HepG2 (cell line): ENCODE measurements around the gene FABP1. TPM values are rescaled to one million over a fixed set of nuclear protein-coding genes. Genes with fewer than 3 reads are reported as not detected.

Experiments used
- ARNT2 ChIP-seq: sonication (generic); formaldehyde crosslinking; IDR thresholded peaks from 2 replicates; pipeline ENCODE4 v1.8.0; 2022; ENCODE audit warnings: mild to moderate bottlenecking, low read depth, missing genetic modification reagents, moderate library complexity
- GATA4 ChIP-seq: sonication (generic); IDR thresholded peaks from 2 replicates; pipeline ENCODE4 v1.6.1; 2016; ENCODE audit warnings: antibody characterized with exemption, low read depth, borderline replicate concordance
- HIVEP1 ChIP-seq: sonication (generic); formaldehyde crosslinking; IDR thresholded peaks from 2 replicates; pipeline ENCODE4 v1.4.0; 2020; ENCODE audit warnings: mild to moderate bottlenecking, missing genetic modification reagents
- JUND ChIP-seq: sonication (generic); formaldehyde crosslinking; IDR thresholded peaks from 2 replicates; pipeline ENCODE4 v1.8.0; 2022; ENCODE audit warnings: mild to moderate bottlenecking, missing genetic modification reagents
- MED13 ChIP-seq: sonication (generic); formaldehyde crosslinking; IDR thresholded peaks from 2 replicates; pipeline ENCODE4 v1.5.0; 2020; ENCODE audit warnings: missing genetic modification reagents
- RCOR2 ChIP-seq: IDR thresholded peaks from 2 replicates; pipeline ENCODE4 v1.6.1; 2016; ENCODE audit warnings: missing biosample characterization, missing genetic modification reagents
- SALL1 ChIP-seq: sonication (generic); formaldehyde crosslinking; IDR thresholded peaks from 2 replicates; pipeline ENCODE4 v1.8.0; 2022; ENCODE audit warnings: mild to moderate bottlenecking, missing genetic modification reagents
- TBX2 ChIP-seq: sonication (generic); formaldehyde crosslinking; IDR thresholded peaks from 2 replicates; pipeline ENCODE4 v1.5.0; 2020; ENCODE audit warnings: missing genetic modification reagents, mild to moderate bottlenecking, borderline replicate concordance
- TBX3 ChIP-seq: fragments of 450-650 bp; IDR thresholded peaks from 2 replicates; pipeline ENCODE4 v1.6.1; 2017; ENCODE audit warnings: antibody characterized with exemption, mild to moderate bottlenecking, inconsistent platforms, borderline replicate concordance
- ZBTB20 ChIP-seq: sonication (generic); formaldehyde crosslinking; IDR thresholded peaks from 2 replicates; pipeline ENCODE4 v1.8.1; 2023; ENCODE audit warnings: missing genetic modification reagents, low read depth, mild to moderate bottlenecking, borderline replicate concordance
- ZFP37 ChIP-seq: sonication (generic); formaldehyde crosslinking; IDR thresholded peaks from 2 replicates; pipeline ENCODE4 v1.4.0; 2020; ENCODE audit warnings: missing genetic modification reagents, borderline replicate concordance
- ZKSCAN5 ChIP-seq: sonication (generic); formaldehyde crosslinking; IDR thresholded peaks from 2 replicates; pipeline ENCODE4 v1.5.1; 2020; ENCODE audit warnings: mild to moderate bottlenecking, missing genetic modification reagents
- ZNF616 ChIP-seq: sonication (generic); formaldehyde crosslinking; IDR thresholded peaks from 2 replicates; pipeline ENCODE4 v1.5.0; 2020; ENCODE audit warnings: low read depth, mild to moderate bottlenecking, missing genetic modification reagents
- ZNF644 ChIP-seq: IDR thresholded peaks from 2 replicates; pipeline ENCODE4 v1.6.1; 2016; ENCODE audit warnings: low read depth
- ZNF672 ChIP-seq: sonication (generic); formaldehyde crosslinking; IDR thresholded peaks from 2 replicates; pipeline ENCODE4 v1.8.1; 2022; ENCODE audit warnings: missing genetic modification reagents
- ZNF740 ChIP-seq: sonication (generic); formaldehyde crosslinking; IDR thresholded peaks from 2 replicates; pipeline ENCODE4 v1.4.0; 2020; ENCODE audit warnings: missing genetic modification reagents
- ZNF788 ChIP-seq: sonication (generic); formaldehyde crosslinking; IDR thresholded peaks from 2 replicates; pipeline ENCODE4 v1.5.0; 2020; ENCODE audit warnings: mild to moderate bottlenecking, missing genetic modification reagents, borderline replicate concordance
- ZNF850 ChIP-seq: sonication (generic); formaldehyde crosslinking; conservative IDR thresholded peaks from 2 replicates; pipeline ENCODE4 v1.9.0; 2021; ENCODE audit warnings: mild to moderate bottlenecking, missing genetic modification reagents
- polyA plus RNA-seq, 8 experiments: library from polyadenylated mRNA; depleted of rRNA in 3 of 8; stranded (reverse) in 7 of 8; unstranded in 1 of 8; fragments of >200 nt; fragmentation: Illumina TruSeq in 4 of 8; extraction: Trizol in 4 of 8; gene quantifications; 2 replicates each; pipeline versions ENCODE4 v1.2.1 to v1.2.3, GENCODE V29; 2011 to 2016; ENCODE audit warnings: low read depth in 4 of 8, missing spikeins in 1 of 8, mixed read lengths in 1 of 8; ENCODE audit not compliant: insufficient read depth in 1 of 8
- total RNA-seq, 5 experiments: library from RNA; depleted of rRNA; stranded (reverse); fragments of >200 nt; fragmentation: Illumina TruSeq; extraction: Trizol; gene quantifications; 2 replicates each; pipeline ENCODE4 v1.2.3, GENCODE V29; 2016; ENCODE audit warnings: low read depth in 1 of 5
- TF ChIP-seq, protein P1 (sequence below): sonication (generic); formaldehyde crosslinking; conservative IDR thresholded peaks from 2 replicates; pipeline ENCODE4 v1.8.1; 2023; ENCODE audit warnings: missing genetic modification reagents
- TF ChIP-seq, protein P2 (sequence below): sonication (generic); formaldehyde crosslinking; IDR thresholded peaks from 2 replicates; pipeline ENCODE4 v1.5.1; 2020; ENCODE audit warnings: mild to moderate bottlenecking, missing genetic modification reagents, moderate library complexity

FABP1 gene
- total and polyA plus RNA-seq, 2 of the 13 experiments (the other 11 are each of a cell fraction or from before 2014, with no cell fraction given): 644 to 1,608 TPM

DNA sequence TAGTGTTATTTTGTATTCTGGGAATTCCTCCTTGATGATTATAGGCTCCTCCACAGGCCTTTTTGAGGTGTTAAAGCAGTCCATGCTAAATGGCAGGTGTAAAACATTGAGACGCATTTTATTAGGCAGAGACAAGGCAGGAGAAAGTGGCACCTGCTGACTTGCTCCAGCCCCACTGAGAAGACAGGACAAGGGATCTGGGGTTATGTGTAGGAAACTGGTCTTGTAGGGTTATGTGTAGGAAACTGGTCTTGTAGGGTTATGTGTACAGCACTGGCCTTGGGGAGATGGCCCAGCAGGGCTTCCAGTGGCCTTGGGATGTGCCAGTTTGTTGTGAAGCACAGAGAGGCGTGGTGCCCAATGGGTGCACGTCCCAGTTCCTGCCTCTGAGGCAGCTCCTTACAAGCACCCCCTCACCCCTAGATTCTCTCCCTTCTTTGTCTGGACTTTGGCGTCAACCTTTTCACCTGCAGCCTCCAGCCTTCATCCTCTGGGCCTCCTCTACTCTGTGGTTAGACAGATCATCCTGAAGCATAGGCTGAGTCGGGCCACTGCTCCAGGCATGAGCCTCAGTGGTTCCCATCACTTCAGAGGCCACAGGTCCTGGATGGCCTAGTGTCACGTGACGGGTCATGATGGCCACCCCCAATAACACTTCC is 921 bp upstream of the FABP1 start (continued):
- TF ChIP-seq ZNF740 (no peak), ZNF644 (peak; percentile 6; the same call in 1 of the 2 replicates), ZFP37 (CRISPR knock-in tag) (no peak), ZNF672 (CRISPR knock-in tag) (no peak), RCOR2 (no peak; the same call in 1 of the 2 replicates), ZKSCAN5 (CRISPR knock-in tag) (peak; percentile 38; the same call in 1 of the 2 replicates), TBX3 (peak; percentile 5; the same call in 1 of the 2 replicates), GATA4 (peak; percentile 64; the same call in 1 of the 2 replicates), ARNT2 (CRISPR knock-in tag) (peak; percentile 31; the same call in 1 of the 2 replicates), JUND (CRISPR knock-in tag) (no peak), ZNF616 (CRISPR knock-in tag) (0 out of 2 replicates have a peak, but pooled peaks have one; percentile 26), ZNF788 (CRISPR knock-in tag) (peak; percentile 42), HIVEP1 (CRISPR knock-in tag) (no peak), TBX2 (CRISPR knock-in tag) (0 out of 2 replicates have a peak, but pooled peaks have one; percentile 2), SALL1 (CRISPR knock-in tag) (peak; percentile 51), ZBTB20 (no peak), ZNF850 (CRISPR knock-in tag) (no peak), MED13 (no peak)
- TF ChIP-seq, protein P1, sequence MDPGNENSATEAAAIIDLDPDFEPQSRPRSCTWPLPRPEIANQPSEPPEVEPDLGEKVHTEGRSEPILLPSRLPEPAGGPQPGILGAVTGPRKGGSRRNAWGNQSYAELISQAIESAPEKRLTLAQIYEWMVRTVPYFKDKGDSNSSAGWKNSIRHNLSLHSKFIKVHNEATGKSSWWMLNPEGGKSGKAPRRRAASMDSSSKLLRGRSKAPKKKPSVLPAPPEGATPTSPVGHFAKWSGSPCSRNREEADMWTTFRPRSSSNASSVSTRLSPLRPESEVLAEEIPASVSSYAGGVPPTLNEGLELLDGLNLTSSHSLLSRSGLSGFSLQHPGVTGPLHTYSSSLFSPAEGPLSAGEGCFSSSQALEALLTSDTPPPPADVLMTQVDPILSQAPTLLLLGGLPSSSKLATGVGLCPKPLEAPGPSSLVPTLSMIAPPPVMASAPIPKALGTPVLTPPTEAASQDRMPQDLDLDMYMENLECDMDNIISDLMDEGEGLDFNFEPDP (CRISPR knock-in tag): no peak
- TF ChIP-seq, protein P2, sequence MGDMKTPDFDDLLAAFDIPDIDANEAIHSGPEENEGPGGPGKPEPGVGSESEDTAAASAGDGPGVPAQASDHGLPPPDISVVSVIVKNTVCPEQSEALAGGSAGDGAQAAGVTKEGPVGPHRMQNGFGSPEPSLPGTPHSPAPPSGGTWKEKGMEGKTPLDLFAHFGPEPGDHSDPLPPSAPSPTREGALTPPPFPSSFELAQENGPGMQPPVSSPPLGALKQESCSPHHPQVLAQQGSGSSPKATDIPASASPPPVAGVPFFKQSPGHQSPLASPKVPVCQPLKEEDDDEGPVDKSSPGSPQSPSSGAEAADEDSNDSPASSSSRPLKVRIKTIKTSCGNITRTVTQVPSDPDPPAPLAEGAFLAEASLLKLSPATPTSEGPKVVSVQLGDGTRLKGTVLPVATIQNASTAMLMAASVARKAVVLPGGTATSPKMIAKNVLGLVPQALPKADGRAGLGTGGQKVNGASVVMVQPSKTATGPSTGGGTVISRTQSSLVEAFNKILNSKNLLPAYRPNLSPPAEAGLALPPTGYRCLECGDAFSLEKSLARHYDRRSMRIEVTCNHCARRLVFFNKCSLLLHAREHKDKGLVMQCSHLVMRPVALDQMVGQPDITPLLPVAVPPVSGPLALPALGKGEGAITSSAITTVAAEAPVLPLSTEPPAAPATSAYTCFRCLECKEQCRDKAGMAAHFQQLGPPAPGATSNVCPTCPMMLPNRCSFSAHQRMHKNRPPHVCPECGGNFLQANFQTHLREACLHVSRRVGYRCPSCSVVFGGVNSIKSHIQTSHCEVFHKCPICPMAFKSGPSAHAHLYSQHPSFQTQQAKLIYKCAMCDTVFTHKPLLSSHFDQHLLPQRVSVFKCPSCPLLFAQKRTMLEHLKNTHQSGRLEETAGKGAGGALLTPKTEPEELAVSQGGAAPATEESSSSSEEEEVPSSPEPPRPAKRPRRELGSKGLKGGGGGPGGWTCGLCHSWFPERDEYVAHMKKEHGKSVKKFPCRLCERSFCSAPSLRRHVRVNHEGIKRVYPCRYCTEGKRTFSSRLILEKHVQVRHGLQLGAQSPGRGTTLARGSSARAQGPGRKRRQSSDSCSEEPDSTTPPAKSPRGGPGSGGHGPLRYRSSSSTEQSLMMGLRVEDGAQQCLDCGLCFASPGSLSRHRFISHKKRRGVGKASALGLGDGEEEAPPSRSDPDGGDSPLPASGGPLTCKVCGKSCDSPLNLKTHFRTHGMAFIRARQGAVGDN: peak; percentile 63
